Mesothelial cell of epicardium (in vitro differentiated cells): ENCODE results near the gene SERINC5. TPM values are rescaled to one million over a fixed set of nuclear protein-coding genes. Genes with fewer than 3 reads are reported as not detected.

ENCODE experiments used
- DNase-seq, 2 experiments: peaks; one replicate each; pipeline ENCODE4 v3.0.0; 2021; ENCODE audit warnings: low spot score in 2 of 2; ENCODE audit not compliant: unreplicated experiment in 2 of 2
- H3K27ac Mint-ChIP-seq: 2 replicates; pipeline ENCODE4 v1.8.0; 2021; ENCODE audit warnings: mixed read lengths
- H3K27me3 Mint-ChIP-seq: 2 replicates; pipeline ENCODE4 v1.8.0; 2021; ENCODE audit warnings: low read depth, mixed read lengths
- H3K36me3 Mint-ChIP-seq: 2 replicates; pipeline ENCODE4 v1.8.0; 2021; ENCODE audit warnings: mixed read lengths
- H3K4me1 Mint-ChIP-seq: 2 replicates; pipeline ENCODE4 v1.8.0; 2021; ENCODE audit warnings: mixed read lengths
- H3K4me3 Mint-ChIP-seq: 2 replicates; pipeline ENCODE4 v1.8.0; 2021; ENCODE audit warnings: mild to moderate bottlenecking, moderate library complexity, mixed read lengths
- H3K9me3 Mint-ChIP-seq: 2 replicates; pipeline ENCODE4 v1.8.0; 2021; ENCODE audit warnings: mixed read lengths
- total RNA-seq: library from RNA; stranded (reverse); gene quantifications from 3 replicates; pipeline ENCODE4 v1.2.1, GENCODE V29; 2021
- TF ChIP-seq, protein P1 (sequence below): fragments of 200-600 bp; sonication (generic); IDR thresholded peaks from one replicate; pipeline ENCODE4 v1.5.0; 2021; ENCODE audit warnings: antibody characterized with exemption; ENCODE audit not compliant: unreplicated experiment

Gene SERINC5
- total RNA-seq, 1 donor from 2014 or later: 89.5 TPM

DNA sequence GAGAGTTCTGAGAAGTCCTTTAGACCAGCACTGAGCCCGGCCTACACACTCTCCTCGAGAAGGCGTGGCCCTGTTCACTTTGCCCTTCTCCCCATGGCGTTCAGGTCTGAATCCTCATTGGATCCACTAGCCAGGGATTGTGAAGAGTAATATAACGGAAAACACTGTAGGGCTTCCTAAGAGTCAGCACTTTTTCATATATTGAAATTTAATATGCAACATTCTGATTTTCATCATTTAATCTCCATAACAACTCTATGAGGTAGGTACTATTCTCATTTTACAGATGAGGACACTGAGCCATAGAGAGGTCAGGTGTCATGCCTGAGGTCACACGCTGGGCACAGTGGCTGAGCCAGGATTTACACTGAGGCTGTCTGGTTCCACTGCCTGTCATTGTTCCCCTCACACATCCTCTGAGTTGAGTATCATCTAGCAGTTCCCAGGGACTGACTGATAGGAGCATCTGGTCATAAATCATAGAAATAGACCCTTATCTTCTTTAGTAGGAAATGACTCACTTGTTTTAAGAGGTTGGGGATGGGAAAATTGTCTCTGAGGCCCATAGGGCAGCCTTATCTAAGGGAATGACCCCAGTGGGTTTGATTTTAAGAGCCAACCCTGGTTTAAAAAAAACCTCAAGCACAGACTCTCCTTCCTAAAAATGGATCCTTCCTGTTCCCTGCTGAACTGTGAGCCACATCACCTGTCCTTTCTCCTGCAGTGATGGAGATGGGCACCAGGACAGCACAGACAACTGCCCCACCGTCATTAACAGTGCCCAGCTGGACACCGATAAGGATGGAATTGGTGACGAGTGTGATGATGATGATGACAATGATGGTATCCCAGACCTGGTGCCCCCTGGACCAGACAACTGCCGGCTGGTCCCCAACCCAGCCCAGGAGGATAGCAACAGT is 179.5 kb downstream of the SERINC5 start:
- TF ChIP-seq, protein P1, sequence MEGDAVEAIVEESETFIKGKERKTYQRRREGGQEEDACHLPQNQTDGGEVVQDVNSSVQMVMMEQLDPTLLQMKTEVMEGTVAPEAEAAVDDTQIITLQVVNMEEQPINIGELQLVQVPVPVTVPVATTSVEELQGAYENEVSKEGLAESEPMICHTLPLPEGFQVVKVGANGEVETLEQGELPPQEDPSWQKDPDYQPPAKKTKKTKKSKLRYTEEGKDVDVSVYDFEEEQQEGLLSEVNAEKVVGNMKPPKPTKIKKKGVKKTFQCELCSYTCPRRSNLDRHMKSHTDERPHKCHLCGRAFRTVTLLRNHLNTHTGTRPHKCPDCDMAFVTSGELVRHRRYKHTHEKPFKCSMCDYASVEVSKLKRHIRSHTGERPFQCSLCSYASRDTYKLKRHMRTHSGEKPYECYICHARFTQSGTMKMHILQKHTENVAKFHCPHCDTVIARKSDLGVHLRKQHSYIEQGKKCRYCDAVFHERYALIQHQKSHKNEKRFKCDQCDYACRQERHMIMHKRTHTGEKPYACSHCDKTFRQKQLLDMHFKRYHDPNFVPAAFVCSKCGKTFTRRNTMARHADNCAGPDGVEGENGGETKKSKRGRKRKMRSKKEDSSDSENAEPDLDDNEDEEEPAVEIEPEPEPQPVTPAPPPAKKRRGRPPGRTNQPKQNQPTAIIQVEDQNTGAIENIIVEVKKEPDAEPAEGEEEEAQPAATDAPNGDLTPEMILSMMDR: no peak
- peaks cover 11% of the 10 kb centered on the region for H3K36me3 Mint-ChIP-seq
- H3K4me1 Mint-ChIP-seq: peaks cover 2% of the 10 kb centered on the region
- no peak overlapping the region for H3K4me3 Mint-ChIP-seq
- no peaks in the 10 kb centered on the region for H3K27me3 Mint-ChIP-seq
- no peak overlapping the region for H3K27ac Mint-ChIP-seq
- H3K9me3 Mint-ChIP-seq: no peaks in the 10 kb centered on the region
- no peak for DNase-seq

DNA sequence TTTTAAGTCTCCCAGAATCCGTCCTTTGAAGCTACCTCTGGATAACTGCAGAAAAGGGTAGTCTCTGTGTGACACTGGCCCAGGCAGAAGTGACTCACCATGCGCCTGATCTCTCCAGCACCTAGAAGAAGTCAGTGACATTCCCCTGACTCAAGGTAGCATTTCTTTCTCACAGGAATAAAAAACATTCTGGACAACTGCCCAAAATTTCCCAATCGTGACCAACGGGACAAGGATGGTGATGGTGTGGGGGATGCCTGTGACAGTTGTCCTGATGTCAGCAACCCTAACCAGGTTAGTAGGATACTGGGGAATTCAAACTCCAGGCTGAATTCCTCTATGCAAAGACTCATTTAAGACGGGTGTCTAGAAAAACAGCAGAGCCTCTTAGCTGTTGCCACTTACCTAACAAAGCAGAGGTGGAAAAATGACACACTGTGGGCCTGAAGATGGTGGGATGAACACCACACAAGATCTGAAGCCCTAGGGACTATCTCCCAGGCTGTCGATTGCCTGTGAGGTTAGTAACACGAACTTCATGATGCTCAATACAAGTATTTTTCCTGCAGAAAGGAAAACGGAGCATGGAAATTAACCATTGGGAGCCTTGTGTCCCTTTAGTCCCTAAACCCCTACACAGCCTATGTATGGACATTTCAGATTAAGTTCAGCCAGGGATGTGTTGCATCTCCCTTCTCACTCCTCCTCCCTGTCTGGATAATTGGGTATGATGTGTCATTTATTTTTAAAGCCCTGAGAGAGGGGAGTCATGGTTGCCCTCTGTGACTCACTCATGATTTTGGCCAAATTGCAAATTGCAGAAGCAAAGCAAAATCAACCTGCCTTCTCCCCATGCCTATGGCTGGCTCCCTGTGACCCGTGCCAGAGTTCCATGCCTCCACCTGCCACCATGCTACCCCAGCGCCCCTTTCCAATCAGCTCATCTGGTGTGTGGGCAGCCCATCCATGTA is 183.5 kb downstream of the SERINC5 start:
- no peaks in the 10 kb centered on the region for H3K27me3 Mint-ChIP-seq
- no peaks in the 10 kb centered on the region for H3K9me3 Mint-ChIP-seq
- no peak overlapping the region for H3K27ac Mint-ChIP-seq
- TF ChIP-seq, protein P1: no peak
- DNase-seq: no peak
- no peak overlapping the region for H3K4me3 Mint-ChIP-seq
- H3K4me1 Mint-ChIP-seq: peaks cover 30% of the 10 kb centered on the region
- peaks cover 2% of the 10 kb centered on the region for H3K36me3 Mint-ChIP-seq

GRCh38 chr5:80071510-80072021 is 184.3 kb downstream of the SERINC5 start:
- Mint-ChIP-seq H3K27ac (no peak overlapping the region), H3K27me3 (no peaks in the 10 kb centered on the region)
- DNase-seq: no peak

GRCh38 chr5:80070338-80071056 is 185.4 kb downstream of the SERINC5 start:
- H3K4me3 Mint-ChIP-seq: no peak overlapping the region
- H3K9me3 Mint-ChIP-seq: no peaks in the 10 kb centered on the region
- TF ChIP-seq, protein P1: no peak
- DNase-seq: no peak
- H3K27me3 Mint-ChIP-seq: no peaks in the 10 kb centered on the region
- peaks cover 32% of the 10 kb centered on the region for H3K4me1 Mint-ChIP-seq
- H3K27ac Mint-ChIP-seq: peak overlapping the region; percentile 71
- H3K36me3 Mint-ChIP-seq: peaks cover 2% of the 10 kb centered on the region

More at GRCh38 chr5:80071510-80072021, 184.3 kb downstream of the SERINC5 start:
- H3K9me3 Mint-ChIP-seq: no peaks in the 10 kb centered on the region
- peaks cover 32% of the 10 kb centered on the region for H3K4me1 Mint-ChIP-seq
- peaks cover 2% of the 10 kb centered on the region for H3K36me3 Mint-ChIP-seq
- TF ChIP-seq, protein P1: no peak
- H3K4me3 Mint-ChIP-seq: no peak overlapping the region

DNA sequence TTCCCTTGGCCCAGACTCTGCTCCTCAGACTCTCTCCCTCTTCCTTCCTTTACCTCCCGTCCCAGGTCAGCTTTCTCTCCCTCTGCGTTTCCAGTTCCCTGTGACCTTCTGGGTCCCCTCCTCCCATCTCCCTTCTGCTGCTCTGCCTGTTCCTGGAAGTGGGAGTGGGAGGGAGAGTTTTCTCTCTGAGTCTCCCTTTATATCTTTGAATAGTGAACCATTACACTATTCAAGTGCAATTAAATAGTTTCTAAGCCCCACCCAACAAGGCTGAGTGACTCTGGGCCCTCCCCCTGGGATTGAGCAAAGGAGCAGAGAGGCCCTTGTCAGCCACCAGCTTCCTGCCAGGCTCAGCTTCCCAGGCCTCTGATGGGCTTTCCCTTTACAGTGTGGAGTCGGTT is 185.9 kb downstream of the SERINC5 start:
- no peak for DNase-seq
- TF ChIP-seq, protein P1: no peak
- Mint-ChIP-seq H3K9me3 (no peaks in the 10 kb centered on the region), H3K36me3 (peaks cover 2% of the 10 kb centered on the region), H3K27ac (peak overlapping the region; percentile 71), H3K27me3 (no peaks in the 10 kb centered on the region), H3K4me1 (peaks cover 37% of the 10 kb centered on the region), H3K4me3 (no peak overlapping the region)
